ENCODE results near the gene KCNQ1. TPM values are rescaled to one million over a fixed set of nuclear protein-coding genes. Genes with fewer than 3 reads are reported as not detected.

Gene KCNQ1
- total RNA-seq, 1 experiment from 2014 or later = 2.3 TPM

DNA sequence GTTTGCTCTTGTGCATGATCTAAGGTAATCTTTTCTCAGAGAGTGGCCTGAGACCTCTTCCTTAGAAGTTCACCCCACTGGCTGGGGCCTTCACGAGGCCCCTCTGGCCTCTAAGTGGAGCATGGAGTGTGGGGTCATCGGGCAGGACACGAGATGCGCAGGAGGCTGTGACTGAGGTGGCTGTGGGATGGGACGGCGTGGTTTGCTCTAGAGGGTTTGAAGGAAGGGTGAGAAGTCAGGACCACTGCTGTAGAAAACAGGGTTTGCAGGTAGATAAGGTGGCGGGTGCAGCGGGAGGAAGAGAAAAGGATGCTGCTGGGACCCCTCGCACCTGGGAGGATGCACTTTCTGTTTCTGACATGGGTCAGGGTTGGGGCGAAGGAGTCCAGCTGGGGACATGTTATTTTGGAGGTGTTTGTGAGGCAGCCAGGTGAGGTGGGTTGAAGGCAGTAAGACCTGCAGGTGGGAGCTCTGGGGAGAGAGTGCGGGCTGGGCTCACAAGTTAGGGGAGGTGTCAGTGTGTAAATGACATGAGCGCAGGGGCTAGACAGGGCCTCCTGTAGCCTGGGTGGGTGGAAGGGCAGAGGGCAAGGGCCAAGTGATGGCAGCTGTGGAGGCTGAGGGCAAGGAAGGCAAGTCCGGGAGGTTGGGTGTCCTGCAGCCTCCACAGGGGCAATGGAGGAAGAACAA lies 62.5 kb downstream of the KCNQ1 start:
- H2BK20ac ChIP-seq (ENCODE audit: low read depth, low read length, poor library complexity, severe bottlenecking) = no peak overlapping the region
- H3K4me1 ChIP-seq (ENCODE audit: insufficient read depth, low read length) = no peaks in the 10 kb centered on the region
- no peak overlapping the region for H3K27ac ChIP-seq (ENCODE audit: insufficient read length, low read depth, low read length)
- WGBS (ENCODE audit: extremely low coverage, insufficient read length, low lambda C conversion rate) = no CpG with 5 or more reads among the region's 13 CpGs
- H3K4me2 ChIP-seq (ENCODE audit: insufficient read depth, insufficient read length, low read length) = no peak overlapping the region
- no peak overlapping the region for H2BK5ac ChIP-seq (ENCODE audit: insufficient read length, low read length)
- DNase-seq = no peak
- no peak for TF ChIP-seq CTCF (conservative IDR thresholded peaks at IDR 0.05)
- H2AK5ac ChIP-seq (ENCODE audit: insufficient read length, low read length) = no peak overlapping the region
- H3T11ph ChIP-seq (ENCODE audit: low read length) = no peak overlapping the region
- no peak overlapping the region for H2BK12ac ChIP-seq (ENCODE audit: insufficient read length, low read depth, low read length)
- no peak overlapping the region for H4K91ac ChIP-seq (ENCODE audit: insufficient read length, low read depth, low read length)
- no peaks in the 10 kb centered on the region; a peak in 1 of 5 replicates for H3K9me3 Mint-ChIP-seq
- no peaks in the 10 kb centered on the region for H3K9me3 ChIP-seq (ENCODE audit: control insufficient read depth, low read depth, low read length)
- H3K4ac ChIP-seq (ENCODE audit: low read depth, low read length) = no peak overlapping the region
- no peak overlapping the region for H4K5ac ChIP-seq (ENCODE audit: insufficient read length, low read depth, low read length)
- H2BK120ac ChIP-seq (ENCODE audit: low read depth, low read length, poor library complexity, severe bottlenecking) = no peak overlapping the region
- H3K79me1 ChIP-seq (ENCODE audit: insufficient read depth, low read depth, low read length, poor library complexity, severe bottlenecking) = no peaks in the 10 kb centered on the region
- H3K4me1 Mint-ChIP-seq = no peaks in the 10 kb centered on the region
- H2AFZ ChIP-seq (ENCODE audit: low read length) = no peak overlapping the region
- peak overlapping the region in 1 of 3 experiments; percentile 93; a peak in 2 of 7 replicates for H3K27ac Mint-ChIP-seq
- no peak overlapping the region for H3K18ac ChIP-seq (ENCODE audit: insufficient read length, low read depth, low read length)
- no peak overlapping the region for H3K23ac ChIP-seq (ENCODE audit: insufficient read length, low read depth, low read length)
- peaks cover 92% of the 10 kb centered on the region for H3K27me3 Mint-ChIP-seq (ENCODE audit: low read depth)
- no peaks in the 10 kb centered on the region for H3K79me2 ChIP-seq (ENCODE audit: insufficient read depth, low read length)
- H3K36me3 Mint-ChIP-seq (ENCODE audit: insufficient read depth in 1 of 3, low read depth in 3 of 3) = no peaks in the 10 kb centered on the region
- no peaks in the 10 kb centered on the region for H3K23me2 ChIP-seq (ENCODE audit: insufficient read length, low read depth, low read length, poor library complexity, severe bottlenecking)
- H3K27me3 ChIP-seq (ENCODE audit: insufficient read depth, low read length) = peaks cover 25% of the 10 kb centered on the region; the same call in 1 of the 2 replicates
- no peak overlapping the region; the same call in 1 of the 2 replicates for H3K14ac ChIP-seq (ENCODE audit: insufficient read depth, low read length)
- H2BK15ac ChIP-seq (ENCODE audit: low read depth, low read length) = no peak overlapping the region
- H3K4me3 Mint-ChIP-seq = no peak overlapping the region
- no peaks in the 10 kb centered on the region for H4K20me1 ChIP-seq (ENCODE audit: control insufficient read depth, insufficient read depth, insufficient read length)
- H3K56ac ChIP-seq (ENCODE audit: insufficient read length, low read depth, low read length) = no peak overlapping the region
- H4K8ac ChIP-seq (replicated peaks; ENCODE audit: insufficient read length, low read depth, low read length) = no peak overlapping the region
- H3K9ac ChIP-seq (ENCODE audit: extremely low read depth, insufficient read length, low read length) = no peak overlapping the region

Data from H9 (cell line).